Calu3 (cell line): ENCODE measurements around the gene SV2C. TPM values are rescaled to one million over a fixed set of nuclear protein-coding genes. Genes with fewer than 3 reads are reported as not detected.

Experiments used
- BruUV-seq: library from RNA; stranded (reverse); fragments of 400-500 nt; replicated peaks from 2 replicates; lab custom pipeline; 2021; lab: Mats Ljungman, UMichigan
- CTCF ChIA-PET: fragments of 300-600 bp; sonication (Branson Sonifier 250); formaldehyde crosslinking; loops from one replicate; lab custom pipeline; 2022; ENCODE audit warnings: antibody characterized with exemption; lab: Charles Lee
- DNase-seq: peaks from one replicate; pipeline ENCODE4 v3.0.0; 2022
- H3K27ac Mint-ChIP-seq: one replicate; pipeline ENCODE4 v1.8.0; 2022; ENCODE audit warnings: mixed read lengths; ENCODE audit not compliant: unreplicated experiment
- H3K27me3 Mint-ChIP-seq: one replicate; pipeline ENCODE4 v1.8.0; 2022; ENCODE audit warnings: mixed read lengths; ENCODE audit not compliant: unreplicated experiment
- H3K36me3 Mint-ChIP-seq: one replicate; pipeline ENCODE4 v1.8.0; 2022; ENCODE audit warnings: mild to moderate bottlenecking, moderate library complexity, mixed read lengths; ENCODE audit not compliant: insufficient read depth, unreplicated experiment
- H3K4me1 Mint-ChIP-seq: one replicate; pipeline ENCODE4 v1.8.0; 2022; ENCODE audit warnings: mild to moderate bottlenecking, low read depth, mixed read lengths; ENCODE audit not compliant: unreplicated experiment
- H3K4me3 Mint-ChIP-seq: one replicate; pipeline ENCODE4 v1.8.0; 2022; ENCODE audit warnings: mild to moderate bottlenecking, low read depth, moderate library complexity, mixed read lengths; ENCODE audit not compliant: unreplicated experiment
- H3K9me3 Mint-ChIP-seq: one replicate; pipeline ENCODE4 v1.8.0; 2022; ENCODE audit warnings: low read depth, mixed read lengths; ENCODE audit not compliant: unreplicated experiment
- CTCF ChIP-seq: fragments of 200-600 bp; IDR thresholded peaks from one replicate; pipeline ENCODE4 v1.8.0; 2022; ENCODE audit warnings: antibody characterized with exemption; ENCODE audit not compliant: unreplicated experiment
- intact Hi-C: fragments of 100-400 bp; cut with micrococcal nuclease; formaldehyde crosslinking; loops from one replicate; pipeline ENCODE4 v1.10.0; 2022; ENCODE audit not compliant: unreplicated experiment
- total RNA-seq: library from RNA; stranded (reverse); gene quantifications from 2 replicates; pipeline ENCODE4 v1.2.3, GENCODE V29; 2022

The SV2C gene
- total RNA-seq, 1 experiment from 2014 or later, result 0.90 TPM

DNA sequence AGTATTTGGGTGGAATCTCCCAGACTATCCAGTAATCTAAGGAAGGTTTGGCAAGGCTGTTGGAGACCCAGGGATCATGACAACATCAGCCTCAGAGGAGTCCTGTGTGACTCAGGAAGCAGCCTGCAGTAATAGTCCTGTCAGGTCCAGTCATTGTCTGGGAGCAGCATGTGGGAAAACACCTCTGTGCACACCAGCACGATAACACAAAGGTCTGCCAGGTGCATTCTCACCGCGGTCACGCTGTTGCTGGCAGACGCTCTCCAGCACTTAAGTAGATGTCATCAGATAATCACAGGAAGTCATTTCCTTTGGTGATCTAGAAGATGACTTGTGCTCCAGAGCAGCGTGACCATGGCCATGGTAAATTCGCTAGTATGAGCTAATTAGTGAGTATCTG, 220.7 kb downstream of the SV2C start:
- no TSS peak for BruUV-seq
- no peak for TF ChIP-seq CTCF
- H3K9me3 Mint-ChIP-seq, result no peaks in the 10 kb centered on the region
- no peak overlapping the region for H3K4me3 Mint-ChIP-seq
- H3K27me3 Mint-ChIP-seq, result no peaks in the 10 kb centered on the region
- no peaks in the 10 kb centered on the region for H3K36me3 Mint-ChIP-seq
- H3K4me1 Mint-ChIP-seq, result peaks cover 31% of the 10 kb centered on the region
- H3K27ac Mint-ChIP-seq, result no peak overlapping the region
- intact Hi-C loops, result no loop called here
- no peak for DNase-seq
- CTCF ChIA-PET, result no interaction called here

DNA sequence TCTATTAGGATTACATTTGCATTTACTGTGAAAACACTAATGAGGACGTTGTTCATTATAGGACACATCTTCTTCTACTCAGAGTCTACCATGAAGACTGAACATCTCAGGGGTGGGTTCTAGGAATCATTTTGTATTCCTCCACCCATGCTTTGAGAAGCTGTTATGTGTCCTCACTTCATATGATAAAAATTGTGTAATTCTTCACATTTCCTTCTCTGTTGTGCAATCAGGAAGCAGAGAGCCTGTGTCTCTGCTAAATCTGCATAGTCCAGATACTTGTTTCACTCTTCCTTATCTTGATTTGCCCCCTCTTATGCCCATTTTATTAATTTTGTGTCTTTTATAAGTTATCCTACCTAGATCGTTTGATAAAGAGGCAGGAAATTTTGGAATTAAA, 222.1 kb downstream of the SV2C start:
- intact Hi-C loops, result no loop called here
- CTCF ChIA-PET, result no interaction called here
- Mint-ChIP-seq H3K4me3 (no peak overlapping the region), H3K27me3 (no peaks in the 10 kb centered on the region), H3K9me3 (no peaks in the 10 kb centered on the region), H3K27ac (no peak overlapping the region), H3K36me3 (peaks cover 4% of the 10 kb centered on the region), H3K4me1 (peaks cover 40% of the 10 kb centered on the region)
- TF ChIP-seq CTCF, result no peak
- DNase-seq, result no peak
- BruUV-seq, result no TSS peak

DNA sequence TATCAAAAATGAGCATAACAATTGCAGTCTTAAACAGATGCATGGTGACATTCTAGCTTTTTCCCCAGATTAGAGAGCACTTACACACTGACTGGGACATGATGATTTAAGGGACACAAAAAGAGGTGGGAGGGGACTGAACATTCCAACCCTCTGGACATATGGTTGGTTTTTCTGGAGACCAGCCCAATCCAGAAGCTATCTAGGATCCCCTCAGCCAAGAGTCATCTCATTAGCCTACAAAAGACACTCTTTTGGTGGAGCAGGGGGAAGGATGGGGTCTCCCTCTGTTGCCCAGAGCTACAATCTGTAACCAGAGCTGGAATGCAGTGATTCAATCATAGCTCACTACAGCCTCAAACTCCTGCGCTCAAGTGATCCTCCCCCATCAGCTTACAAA, 222.6 kb downstream of the SV2C start:
- no peaks in the 10 kb centered on the region for H3K27me3 Mint-ChIP-seq
- no peak for DNase-seq
- H3K36me3 Mint-ChIP-seq, result peaks cover 4% of the 10 kb centered on the region
- BruUV-seq, result no TSS peak
- no peak overlapping the region for H3K27ac Mint-ChIP-seq
- no peaks in the 10 kb centered on the region for H3K9me3 Mint-ChIP-seq
- CTCF ChIA-PET, result interaction anchor here (0.7 to 1.7 kb wide), 2 partner anchors 13 to 14 kb away, joined by 3 to 4 read pairs; no protein-coding TSS in a partner anchor
- intact Hi-C loops, result no loop called here
- TF ChIP-seq CTCF, result no peak
- no peak overlapping the region for H3K4me3 Mint-ChIP-seq
- H3K4me1 Mint-ChIP-seq, result peaks cover 40% of the 10 kb centered on the region

- no TSS peak for BruUV-seq
- no peak overlapping the region for H3K4me3 Mint-ChIP-seq
- H3K27ac Mint-ChIP-seq, result no peak overlapping the region
- intact Hi-C loops, result no loop called here
- peaks cover 20% of the 10 kb centered on the region for H3K4me1 Mint-ChIP-seq
- no peak for TF ChIP-seq CTCF
- H3K9me3 Mint-ChIP-seq, result no peaks in the 10 kb centered on the region
- peaks cover 4% of the 10 kb centered on the region for H3K36me3 Mint-ChIP-seq
- H3K27me3 Mint-ChIP-seq, result no peaks in the 10 kb centered on the region
- no peak for DNase-seq
- CTCF ChIA-PET, result interaction anchor here (0.6 to 1.6 kb wide), 4 partner anchors 16 to 296 kb away, joined by 3 to 8 read pairs (median 4); no protein-coding TSS in a partner anchor
Measured at GRCh38 chr5:76310208-76310607, 227.0 kb downstream of the SV2C start.
